GM19463 (cell line): ENCODE data around the gene PRRT2.

Experiments
- ATAC-seq: cut with Tn5 transposase; IDR thresholded peaks from one replicate; pipeline ENCODE4 v1.9.1; 2021; ENCODE audit warnings: mild to moderate bottlenecking, moderate library complexity; ENCODE audit not compliant: unreplicated experiment

PRRT2 gene

DNA sequence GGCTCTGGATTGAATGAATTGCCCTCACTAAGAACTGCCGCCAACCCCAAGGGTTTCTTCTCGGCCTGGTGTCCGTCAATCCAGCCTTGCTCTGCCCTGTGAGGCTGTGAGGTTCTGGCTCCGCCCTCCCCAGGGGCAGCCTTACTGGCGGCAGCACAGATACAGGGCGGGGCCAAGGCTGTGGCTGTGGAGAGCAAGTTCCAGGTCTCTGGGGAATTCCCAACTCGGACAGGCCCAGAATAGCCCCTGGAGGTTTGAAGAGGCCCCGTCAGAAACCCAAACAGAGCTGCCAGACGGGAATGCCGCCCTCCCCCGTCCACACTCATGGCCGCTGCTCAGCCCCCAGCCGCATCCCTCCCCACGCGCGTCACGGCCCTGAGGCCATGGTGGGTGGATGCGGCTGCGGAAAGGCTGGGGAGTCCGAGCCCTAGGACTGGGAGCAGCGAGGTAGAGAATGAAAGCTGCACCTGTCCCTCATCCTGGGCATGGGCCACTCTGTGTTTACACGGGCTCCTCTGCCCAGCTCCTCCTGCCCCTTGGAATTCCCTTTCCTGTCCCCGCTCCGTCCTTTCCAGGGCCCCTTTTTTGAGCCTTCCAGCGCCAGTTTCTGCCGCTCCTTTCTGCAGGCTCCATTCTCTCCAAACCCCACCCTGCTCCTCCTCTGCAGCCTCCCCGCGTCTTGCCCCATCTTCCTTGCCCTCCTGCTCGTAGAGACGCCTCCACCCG, 660 bp upstream of the PRRT2 start:
- ATAC-seq, result peak; percentile 44

DNA sequence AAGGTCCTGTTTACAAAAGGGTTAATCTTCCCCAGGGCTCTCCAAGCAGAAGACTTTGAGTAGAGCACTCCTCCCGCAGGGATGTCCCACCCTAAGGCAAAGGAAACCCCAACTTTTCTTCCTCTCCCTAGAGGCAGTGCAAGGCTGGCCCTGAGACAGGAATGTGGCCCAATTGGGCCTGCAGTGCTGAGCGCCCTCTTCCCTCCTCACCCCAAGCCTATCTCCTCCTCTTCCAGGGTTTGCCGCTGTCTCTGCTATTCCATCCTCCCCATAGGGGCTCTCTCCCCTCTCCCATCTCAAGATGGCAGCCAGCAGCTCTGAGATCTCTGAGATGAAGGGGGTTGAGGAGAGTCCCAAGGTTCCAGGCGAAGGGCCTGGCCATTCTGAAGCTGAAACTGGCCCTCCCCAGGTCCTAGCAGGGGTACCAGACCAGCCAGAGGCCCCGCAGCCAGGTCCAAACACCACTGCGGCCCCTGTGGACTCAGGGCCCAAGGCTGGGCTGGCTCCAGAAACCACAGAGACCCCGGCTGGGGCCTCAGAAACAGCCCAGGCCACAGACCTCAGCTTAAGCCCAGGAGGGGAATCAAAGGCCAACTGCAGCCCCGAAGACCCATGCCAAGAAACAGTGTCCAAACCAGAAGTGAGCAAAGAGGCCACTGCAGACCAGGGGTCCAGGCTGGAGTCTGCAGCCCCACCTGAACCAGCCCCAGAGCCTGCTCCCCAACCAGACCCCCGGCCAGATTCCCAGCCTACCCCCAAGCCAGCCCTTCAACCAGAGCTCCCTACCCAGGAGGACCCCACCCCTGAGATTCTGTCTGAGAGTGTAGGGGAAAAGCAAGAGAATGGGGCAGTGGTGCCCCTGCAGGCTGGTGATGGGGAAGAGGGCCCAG, 1.0 kb downstream of the PRRT2 start:
- ATAC-seq, result no peak

DNA sequence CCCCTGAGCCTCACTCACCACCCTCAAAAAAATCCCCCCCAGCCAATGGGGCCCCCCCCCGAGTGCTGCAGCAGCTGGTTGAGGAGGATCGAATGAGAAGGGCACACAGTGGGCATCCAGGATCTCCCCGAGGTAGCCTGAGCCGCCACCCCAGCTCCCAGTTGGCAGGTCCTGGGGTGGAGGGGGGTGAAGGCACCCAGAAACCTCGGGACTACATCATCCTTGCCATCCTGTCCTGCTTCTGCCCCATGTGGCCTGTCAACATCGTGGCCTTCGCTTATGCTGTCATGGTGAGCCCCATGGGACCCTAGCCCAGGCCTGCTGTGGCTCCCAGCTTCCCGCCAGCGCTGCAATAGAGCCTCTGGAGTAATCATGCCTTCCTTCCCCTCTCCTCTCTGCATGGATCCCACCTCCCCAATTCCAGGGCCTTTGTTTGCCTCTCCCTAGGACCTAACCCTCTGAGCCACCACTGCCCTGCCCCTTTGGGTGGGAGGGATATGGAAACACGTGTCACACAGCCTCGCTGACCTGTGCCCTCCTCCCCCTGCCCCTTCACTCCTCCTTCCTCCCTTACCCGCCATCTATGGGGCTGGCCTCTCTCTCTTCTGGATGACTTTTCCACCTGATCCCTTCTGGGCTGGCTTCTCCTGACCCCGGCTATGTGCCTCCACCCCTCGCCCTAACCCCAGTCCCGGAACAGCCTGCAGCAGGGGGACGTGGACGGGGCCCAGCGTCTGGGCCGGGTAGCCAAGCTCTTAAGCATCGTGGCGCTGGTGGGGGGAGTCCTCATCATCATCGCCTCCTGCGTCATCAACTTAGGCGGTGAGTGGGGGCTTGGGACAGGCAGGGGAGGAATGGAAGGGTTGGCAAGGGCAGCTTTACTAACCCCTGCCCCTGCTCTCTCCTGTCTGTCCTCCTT, 1.9 kb downstream of the PRRT2 start:
- no peak for ATAC-seq

DNA sequence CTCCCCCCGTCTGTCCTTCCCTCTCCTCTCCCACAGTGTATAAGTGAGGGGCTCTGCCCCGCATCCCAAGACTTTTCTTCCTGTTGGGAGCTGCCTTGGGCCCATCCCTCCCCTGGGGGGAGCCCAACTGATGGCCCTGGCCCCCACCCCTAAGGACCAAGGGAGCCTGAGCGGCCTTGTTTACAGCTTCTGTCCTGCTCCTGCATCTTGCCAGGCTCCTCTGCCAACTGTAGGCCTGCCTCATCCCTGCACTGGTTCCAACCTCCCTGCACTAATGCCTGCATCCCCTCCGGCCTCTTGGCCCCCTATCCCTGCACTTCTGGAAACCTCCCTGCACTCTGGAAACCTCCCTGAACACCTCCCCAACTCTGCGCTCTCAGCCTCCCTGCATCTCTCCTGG, 2.6 kb downstream of the PRRT2 start:
- ATAC-seq, result no peak

DNA sequence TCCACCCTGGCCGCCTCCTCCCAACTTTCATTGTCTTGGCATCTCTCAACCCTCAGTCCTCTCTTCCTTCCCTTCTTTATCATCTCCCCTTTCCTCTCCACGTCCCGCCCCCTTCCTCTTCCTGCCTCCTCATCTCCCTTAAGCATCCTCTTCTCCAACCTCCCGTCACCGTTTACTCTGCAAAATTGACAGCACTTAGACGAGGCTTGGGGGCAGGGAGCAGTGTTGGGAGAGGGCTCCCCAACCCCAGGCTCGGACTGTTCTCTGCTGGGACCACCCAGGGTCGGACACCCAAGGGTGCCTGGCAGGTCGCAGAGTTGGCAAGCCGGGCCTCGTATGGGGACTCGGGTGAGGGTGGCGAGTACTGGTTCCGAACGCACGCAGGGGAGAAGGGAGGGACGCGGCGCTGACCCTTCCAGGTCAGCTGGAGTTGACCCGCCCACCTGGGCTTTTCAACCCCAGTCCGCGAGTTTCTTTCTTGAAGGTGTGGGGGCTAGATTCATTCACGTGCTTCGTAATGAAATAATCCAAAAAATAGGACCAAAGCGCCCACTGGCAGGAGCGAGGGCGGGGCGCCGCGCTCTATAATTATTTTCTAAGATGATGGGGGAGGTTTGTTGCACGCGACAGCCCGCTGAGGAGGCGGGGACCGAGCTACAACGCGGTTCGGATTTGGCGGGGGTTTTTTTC, 3.2 kb downstream of the PRRT2 start:
- no peak for ATAC-seq

DNA sequence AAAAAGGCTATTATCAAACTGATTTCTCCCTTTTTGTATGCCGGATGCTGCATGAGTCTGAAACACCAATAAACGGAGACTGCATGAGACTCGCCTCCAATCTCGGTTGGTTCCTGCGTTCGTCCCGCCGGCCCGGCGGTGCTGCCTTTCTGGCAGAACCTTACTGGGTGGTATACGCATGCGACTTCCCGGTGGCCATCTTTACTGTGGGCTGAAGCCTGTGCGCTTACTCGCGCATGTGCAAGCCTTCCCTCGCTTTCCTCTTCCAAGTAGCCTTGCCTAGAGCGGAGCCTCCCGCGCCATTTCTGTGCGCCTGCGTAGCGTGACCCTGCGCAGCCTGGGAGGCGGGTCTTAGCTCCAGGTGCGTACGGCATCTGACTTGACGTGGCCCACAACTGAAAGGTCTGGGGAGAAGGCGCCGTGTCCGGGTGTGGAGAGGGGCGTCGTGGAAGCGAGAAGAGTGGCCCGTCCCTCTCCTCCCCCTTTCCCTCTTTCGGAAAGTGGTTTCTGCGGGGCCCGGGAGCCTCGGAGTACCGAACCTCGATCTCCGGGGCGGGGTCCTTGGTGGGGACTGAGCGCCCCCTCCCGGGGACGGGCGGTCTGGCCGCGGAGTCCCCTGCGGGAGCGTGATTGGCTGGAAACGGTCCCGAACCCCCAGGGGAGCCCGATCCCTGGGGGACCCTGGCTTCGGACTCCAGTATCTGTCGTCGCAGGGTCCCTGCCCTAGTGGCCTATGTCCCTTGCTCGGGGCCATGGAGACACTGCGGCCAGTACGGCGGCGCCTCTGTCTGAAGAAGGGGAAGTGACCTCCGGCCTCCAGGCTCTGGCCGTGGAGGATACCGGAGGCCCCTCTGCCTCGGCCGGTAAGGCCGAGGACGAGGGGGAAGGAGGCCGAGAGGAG, 4.0 kb downstream of the PRRT2 start, which contains the start of gene PAGR1:
TSS of gene PAGR1 (plus strand) at position 360 of the 901 bp plus-strand sequence. CDS start at position 734, 374 bp downstream.
- peak; percentile 55 for ATAC-seq

DNA sequence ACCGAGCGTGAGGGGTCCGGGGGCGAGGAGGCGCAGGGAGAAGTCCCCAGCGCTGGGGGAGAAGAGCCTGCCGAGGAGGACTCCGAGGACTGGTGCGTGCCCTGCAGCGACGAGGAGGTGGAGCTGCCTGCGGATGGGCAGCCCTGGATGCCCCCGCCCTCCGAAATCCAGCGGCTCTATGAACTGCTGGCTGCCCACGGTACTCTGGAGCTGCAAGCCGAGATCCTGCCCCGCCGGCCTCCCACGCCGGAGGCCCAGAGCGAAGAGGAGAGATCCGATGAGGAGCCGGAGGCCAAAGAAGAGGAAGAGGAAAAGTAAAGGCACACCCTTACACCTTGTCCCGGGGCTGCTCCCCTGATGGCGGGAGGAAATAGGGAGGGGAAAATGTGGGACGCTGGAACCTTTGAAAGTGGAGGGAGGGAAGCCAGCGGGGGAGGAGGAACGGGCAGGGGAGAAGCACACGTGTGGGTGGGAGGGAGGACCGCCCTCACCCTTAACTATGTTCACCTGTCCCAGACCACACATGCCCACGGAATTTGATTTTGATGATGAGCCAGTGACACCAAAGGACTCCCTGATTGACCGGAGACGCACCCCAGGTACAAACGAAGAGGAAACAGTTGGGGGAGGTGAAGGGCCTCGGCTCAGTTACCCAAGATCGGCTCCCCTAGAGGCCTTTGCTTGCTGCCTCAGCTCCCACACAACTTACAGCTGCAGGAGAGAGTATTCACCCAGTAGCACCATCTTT, 4.9 kb downstream of the PRRT2 start:
- ATAC-seq, result peak; percentile 14

DNA sequence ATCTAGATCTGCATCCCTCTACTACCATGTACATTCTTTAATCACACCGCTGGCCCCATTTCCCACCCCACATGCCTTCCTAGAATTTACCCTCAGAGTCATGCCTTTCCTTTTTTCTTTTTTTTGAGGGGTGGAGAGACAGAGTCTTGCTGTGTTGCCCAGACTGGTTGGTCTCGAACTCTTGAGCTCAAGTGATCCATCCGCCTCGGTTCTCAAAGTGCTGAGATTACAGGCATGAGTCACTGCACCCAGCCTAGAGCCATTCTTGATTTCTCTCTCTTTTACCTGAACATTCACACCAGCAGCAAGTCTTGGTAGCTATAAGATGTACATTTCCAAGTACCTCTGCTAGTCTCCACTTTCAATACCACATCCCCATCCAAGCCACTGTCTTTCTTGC, 6.1 kb downstream of the PRRT2 start:
- ATAC-seq, result no peak

DNA sequence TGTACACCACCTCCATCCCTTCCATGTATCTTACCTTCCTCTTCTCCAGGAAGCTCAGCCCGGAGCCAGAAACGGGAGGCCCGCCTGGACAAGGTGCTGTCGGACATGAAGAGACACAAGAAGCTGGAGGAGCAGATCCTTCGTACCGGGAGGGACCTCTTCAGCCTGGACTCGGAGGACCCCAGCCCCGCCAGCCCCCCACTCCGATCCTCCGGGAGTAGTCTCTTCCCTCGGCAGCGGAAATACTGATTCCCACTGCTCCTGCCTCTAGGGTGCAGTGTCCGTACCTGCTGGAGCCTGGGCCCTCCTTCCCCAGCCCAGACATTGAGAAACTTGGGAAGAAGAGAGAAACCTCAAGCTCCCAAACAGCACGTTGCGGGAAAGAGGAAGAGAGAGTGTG, 7.5 kb downstream of the PRRT2 start:
- no peak for ATAC-seq

DNA sequence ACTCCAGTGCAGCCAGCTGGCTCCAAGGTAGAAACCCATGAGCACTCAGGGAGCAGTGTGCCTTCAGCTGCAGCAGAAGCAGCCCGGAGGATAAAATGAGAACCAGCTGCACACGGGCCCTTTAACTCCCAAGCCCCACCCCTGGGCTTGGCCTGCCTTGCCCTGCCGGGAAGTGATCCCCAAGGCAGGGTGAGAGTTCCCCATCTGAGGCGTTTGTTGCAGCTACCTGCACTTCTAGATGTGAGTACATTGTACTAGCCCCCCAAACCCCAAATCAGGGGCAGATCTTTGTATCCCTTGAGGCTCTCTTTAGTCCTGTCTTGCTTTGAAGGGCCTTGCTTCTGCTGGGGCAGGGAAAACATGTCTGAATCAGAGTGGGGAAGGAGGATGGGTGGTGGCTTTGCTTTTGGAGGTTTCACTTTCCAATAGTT, 8.3 kb downstream of the PRRT2 start, which contains the start of gene MVP:
TSS of gene MVP (plus strand) at position 192 of the 431 bp plus-strand sequence. CDS start 10,088 bp downstream, outside the sequence.
- no peak for ATAC-seq

DNA sequence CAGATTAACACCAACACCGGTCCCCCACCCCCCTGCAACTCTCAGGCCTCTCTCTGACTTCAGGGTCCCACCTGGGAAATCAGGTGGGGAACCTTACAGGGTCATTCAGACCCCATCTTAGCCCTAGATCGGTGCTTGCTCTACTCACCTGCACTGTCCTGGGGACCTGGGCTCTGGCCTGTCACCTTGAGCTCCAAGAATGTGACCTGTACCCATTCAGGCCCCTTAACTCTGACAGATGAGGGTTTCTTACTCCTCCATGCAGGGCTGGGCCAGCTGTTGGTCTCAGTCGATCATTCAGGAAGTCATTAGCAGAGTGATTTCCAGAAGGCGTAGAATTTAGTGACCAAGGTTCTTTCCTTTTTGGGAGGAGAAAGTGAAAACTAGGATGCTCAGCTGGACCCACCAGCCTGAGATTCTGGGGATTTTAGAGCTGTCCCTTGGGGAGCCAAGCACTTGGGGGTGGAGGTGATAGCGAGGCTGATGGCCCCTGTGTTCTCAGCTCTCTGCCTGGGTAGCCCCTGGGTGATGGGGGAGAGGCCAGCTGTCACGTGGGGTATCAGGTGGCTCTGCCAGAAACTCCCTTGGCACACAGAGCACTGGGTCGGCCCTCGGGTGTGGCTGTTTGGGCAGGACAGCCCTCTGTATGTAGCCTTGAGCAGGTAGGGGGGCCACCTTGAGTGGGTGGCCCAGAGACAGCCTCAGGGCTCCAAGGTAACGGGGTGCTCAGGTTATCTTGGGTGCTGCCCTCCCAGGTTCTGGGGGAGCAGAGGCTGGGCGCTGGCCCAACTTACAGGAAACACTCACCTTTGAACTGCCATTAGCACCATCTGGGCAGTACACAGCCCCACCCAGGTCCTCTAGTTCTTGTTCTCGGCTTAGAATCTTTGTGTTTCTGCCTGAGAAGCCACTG, 9.0 kb downstream of the PRRT2 start:
- peak; percentile 46 for ATAC-seq

DNA sequence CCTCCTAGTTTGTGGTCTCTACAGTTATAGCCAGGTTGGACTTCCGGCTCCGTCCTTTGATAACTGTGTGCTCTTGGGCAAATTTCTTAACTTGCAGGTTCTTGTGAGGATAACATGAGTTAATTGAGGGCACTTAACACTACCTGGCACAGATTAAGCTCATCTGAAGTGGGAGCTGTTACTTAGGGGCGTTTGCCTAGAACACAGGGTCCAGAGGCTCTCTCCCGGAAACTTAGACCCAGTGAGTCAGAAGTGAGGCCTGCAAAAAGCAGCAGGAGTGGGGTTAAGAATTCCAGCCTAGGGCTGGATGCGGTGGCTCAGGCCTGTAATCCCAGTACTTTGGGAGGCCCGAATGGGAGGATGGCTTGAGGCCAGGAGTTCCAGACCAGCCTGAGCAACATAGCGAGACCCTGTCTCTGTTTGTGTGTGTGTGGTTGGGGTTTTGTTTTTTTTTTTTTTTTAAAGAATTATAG, 9.7 kb downstream of the PRRT2 start:
- no peak for ATAC-seq

DNA sequence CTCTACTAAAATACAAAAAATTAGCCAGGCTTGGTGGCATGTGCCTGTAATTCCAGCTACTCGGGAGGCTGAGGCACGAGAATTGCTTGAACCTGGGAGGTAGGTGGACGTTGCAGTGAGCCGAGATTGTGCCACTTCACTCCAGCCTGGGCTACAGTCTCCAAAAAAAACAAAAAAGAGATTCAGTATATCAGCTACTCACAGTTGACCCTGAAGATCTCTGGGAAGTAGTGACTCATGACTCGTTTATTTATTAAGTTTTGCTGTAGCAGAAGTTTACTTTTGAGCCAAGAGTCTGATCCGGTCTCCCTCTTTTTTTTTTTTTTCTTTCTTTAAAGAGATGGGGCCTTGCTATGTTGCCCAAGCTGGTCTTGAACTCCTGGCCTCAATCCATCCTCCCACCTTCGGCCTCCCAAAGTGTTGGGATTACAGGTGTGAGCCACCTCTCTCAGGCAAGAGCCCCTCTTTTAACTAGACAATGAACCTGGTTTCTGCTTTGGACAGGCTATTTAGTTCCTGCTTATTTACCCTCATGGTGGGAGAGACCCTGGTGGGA, 12.7 kb downstream of the PRRT2 start:
- ATAC-seq, result no peak

DNA sequence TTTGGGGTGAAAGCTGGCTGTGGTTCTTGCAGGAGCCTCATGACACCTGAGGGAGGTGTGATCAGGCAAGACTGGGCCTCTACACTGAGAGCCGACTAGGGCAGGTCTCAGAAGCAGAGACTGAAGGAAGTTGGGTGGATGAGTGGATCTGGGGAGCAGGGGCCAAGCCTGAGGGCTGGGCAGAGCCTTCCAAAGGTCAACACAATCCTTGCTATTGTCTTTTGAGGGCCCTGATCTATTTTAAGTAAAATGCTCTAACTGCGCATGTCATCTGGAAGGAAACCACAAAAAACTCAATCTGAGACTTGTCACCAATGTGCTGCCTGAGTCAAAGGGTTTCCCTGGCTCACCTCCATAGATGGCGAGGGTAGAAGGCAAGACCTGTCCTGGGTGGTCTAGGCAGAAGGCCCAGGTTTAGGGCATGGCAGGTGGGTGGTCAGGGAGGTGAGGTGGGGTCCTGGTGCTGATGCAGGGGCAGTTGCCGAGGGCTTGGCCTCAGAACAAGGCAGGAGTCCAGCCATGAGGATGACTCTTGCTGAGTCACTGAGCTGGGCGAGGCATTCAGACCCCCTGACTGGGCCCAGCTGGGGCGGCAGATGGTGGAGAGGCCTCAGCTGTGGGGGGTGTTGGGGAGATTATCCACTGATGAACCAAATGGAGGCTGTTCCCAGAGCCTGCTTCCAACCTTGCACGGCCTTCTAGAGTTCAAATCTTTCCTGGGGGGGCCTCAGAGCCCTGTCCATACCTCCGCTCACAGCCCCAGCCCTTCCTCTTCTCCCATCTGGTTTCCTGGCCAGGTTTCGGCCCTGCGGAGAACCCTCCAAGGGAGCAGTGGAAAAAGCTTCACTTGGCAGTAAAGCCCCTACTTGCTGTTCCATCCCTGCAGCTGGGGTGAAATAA, 13.4 kb downstream of the PRRT2 start:
- no peak for ATAC-seq

DNA sequence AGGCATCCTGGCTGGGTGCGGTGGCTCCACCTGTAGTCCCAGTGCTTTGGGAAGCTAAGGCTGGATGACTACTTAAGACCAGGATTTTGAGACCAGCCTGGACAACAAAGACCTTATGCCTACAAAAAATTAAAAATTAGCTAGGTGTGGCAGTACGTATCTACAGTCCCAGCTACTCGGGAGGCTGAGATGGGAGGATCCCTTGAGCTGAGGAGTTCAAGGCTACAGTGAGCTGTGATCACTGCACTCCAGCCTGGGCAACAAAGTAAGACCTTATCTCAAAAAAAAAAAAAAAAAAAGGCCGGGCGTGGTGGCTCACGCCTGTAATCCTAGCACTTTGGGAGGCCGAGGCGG, 14.3 kb downstream of the PRRT2 start:
- ATAC-seq, result no peak

DNA sequence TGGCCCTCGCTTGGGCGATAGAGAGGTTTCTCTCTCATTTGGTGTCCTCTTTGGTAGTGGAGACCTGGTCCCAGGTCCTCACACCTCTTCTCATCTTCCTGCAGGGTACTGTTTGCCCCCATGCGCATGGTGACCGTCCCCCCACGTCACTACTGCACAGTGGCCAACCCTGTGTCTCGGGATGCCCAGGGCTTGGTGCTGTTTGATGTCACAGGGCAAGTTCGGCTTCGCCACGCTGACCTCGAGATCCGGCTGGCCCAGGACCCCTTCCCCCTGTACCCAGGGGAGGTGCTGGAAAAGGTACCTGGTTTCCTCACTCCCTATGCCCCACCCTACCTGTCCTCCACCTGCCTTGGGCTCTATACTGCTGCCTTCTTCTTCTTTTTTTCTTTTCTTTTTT, 18.8 kb downstream of the PRRT2 start:
- ATAC-seq, result no peak
